ENCODE measurements around the gene HKDC1.

GRCh38 chr10:69232736-69233480 lies 12.8 kb downstream of the HKDC1 start:
- no peak for TF ChIP-seq EP300 (IDR thresholded peaks at IDR 0.05; ENCODE audit: low read depth)
- no peak for TF ChIP-seq CTCF (IDR thresholded peaks at IDR 0.05)
- TF ChIP-seq POLR2A (IDR thresholded peaks at IDR 0.05), result no peak
- no peak for TF ChIP-seq POLR2AphosphoS5 (IDR thresholded peaks at IDR 0.05)
